ENCODE data around the gene FSHR. TPM values are rescaled to one million over a fixed set of nuclear protein-coding genes. Genes with fewer than 3 reads are reported as not detected.

Gene FSHR
- total and polyA plus RNA-seq, 2 of the 8 experiments (the other 6 are each of a cell fraction or from before 2014, with no cell fraction given) = not detected

- no peak overlapping the region for H2BK20ac ChIP-seq (ENCODE audit: low read length)
- CTCF ChIA-PET (ENCODE audit: partially characterized antibody) = interaction anchor here (1.4 kb wide), 1 partner anchor 21 kb away, joined by 3 read pairs; no protein-coding TSS in a partner anchor
Measured at GRCh38 chr2:49189512-49190225, 35.4 kb upstream of the FSHR start.

More at GRCh38 chr2:49189512-49190225, 35.4 kb upstream of the FSHR start:
- H3K27ac ChIP-seq (ENCODE audit: low read depth, low read length) = no peak overlapping the region
- H3K23me2 ChIP-seq (ENCODE audit: low read depth, low read length) = no peaks in the 10 kb centered on the region
- H2BK12ac ChIP-seq (ENCODE audit: low read depth, low read length) = no peak overlapping the region
- no peak overlapping the region for H3K56ac ChIP-seq (replicated peaks; ENCODE audit: insufficient read length, low read depth, low read length)
- H3K79me2 ChIP-seq (ENCODE audit: control insufficient read depth in 1 of 2, insufficient read depth in 2 of 2, low read length in 2 of 2) = no peaks in the 10 kb centered on the region
- H3K14ac ChIP-seq (ENCODE audit: insufficient read length) = no peak overlapping the region
- no peak overlapping the region for H2BK5ac ChIP-seq (ENCODE audit: low read depth, low read length)
- no peaks in the 10 kb centered on the region for H3K36me3 ChIP-seq (ENCODE audit: control insufficient read depth in 2 of 4, insufficient read depth in 4 of 4, low read length in 3 of 4)
- H3K23ac ChIP-seq (ENCODE audit: insufficient read length) = no peak overlapping the region
- no peak for TF ChIP-seq RBBP5 (IDR thresholded peaks at IDR 0.05; ENCODE audit: borderline replicate concordance, low read depth, low read length)
- TF ChIP-seq CBX5 (IDR thresholded peaks at IDR 0.05; ENCODE audit: low read depth, low read length) = no peak
- no peak for TF ChIP-seq TBP (IDR thresholded peaks at IDR 0.05; ENCODE audit: low read depth, low read length)
- no peak for TF ChIP-seq RNF2 (IDR thresholded peaks at IDR 0.05; ENCODE audit: borderline replicate concordance, low read depth, low read length, missing control alignments, poor library complexity, severe bottlenecking)
- no peak for TF ChIP-seq SRF (IDR thresholded peaks at IDR 0.05; ENCODE audit: low read depth, low read length)
- TF ChIP-seq CREB1 (IDR thresholded peaks at IDR 0.05) = no peak
- H4K8ac ChIP-seq (ENCODE audit: extremely low read depth, insufficient read depth, low read length) = no peak overlapping the region
- no peaks in the 10 kb centered on the region for H3K27me3 ChIP-seq (replicated peaks in 1 of 4; ENCODE audit: control insufficient read depth in 3 of 4, extremely low read depth in 1 of 4, insufficient read depth in 3 of 4, low read length in 3 of 4)
- no peaks in the 10 kb centered on the region for H3K9me3 ChIP-seq (ENCODE audit: insufficient read depth in 2 of 2, low read depth in 1 of 2, low read length in 1 of 2)
- no peak overlapping the region for H4K5ac ChIP-seq (ENCODE audit: insufficient read length, low read depth, low read length)
- no peaks in the 10 kb centered on the region for H3K79me1 ChIP-seq (ENCODE audit: low read depth, low read length)
- no peak overlapping the region for H3K4me3 ChIP-seq (ENCODE audit: extremely low read depth in 1 of 4, insufficient read depth in 2 of 4, low read depth in 3 of 4, low read length in 4 of 4)
- no peak overlapping the region for H2AK5ac ChIP-seq (ENCODE audit: low read depth, low read length)
- POLR2A ChIA-PET (ENCODE audit: partially characterized antibody) = no interaction called here
- H4K20me1 ChIP-seq (replicated peaks in 1 of 2; ENCODE audit: control insufficient read depth in 1 of 2, insufficient read depth in 2 of 2, low read length in 2 of 2) = no peaks in the 10 kb centered on the region
- 87% methylated on average over 4 of the region's 4 CpGs; no CpG with 5 or more reads in 1 of the 2 experiments for WGBS, 2 experiments (ENCODE audit: extremely low coverage in 1 of 2, insufficient coverage in 1 of 2, insufficient read length in 1 of 2, insufficient replicate concordance in 2 of 2, low coverage in 1 of 2, low lambda C conversion rate in 2 of 2, missing lambda C conversion rate in 1 of 2)
- no peak overlapping the region for H2BK120ac ChIP-seq (replicated peaks; ENCODE audit: low read depth, low read length)
- FAIRE-seq (no peak), DNase-seq (ENCODE audit: low read depth in 1 of 2, low spot score in 2 of 2) (no peak)
- H3K4me2 ChIP-seq (ENCODE audit: insufficient read depth in 1 of 2, low read depth in 2 of 2, low read length in 2 of 2) = no peak overlapping the region
- no peak overlapping the region for H3K18ac ChIP-seq (ENCODE audit: extremely low read depth, low read length)
- H2BK15ac ChIP-seq (ENCODE audit: low read length) = no peak overlapping the region
- H2AFZ ChIP-seq (ENCODE audit: low read length) = no peak overlapping the region
- H3K4me1 ChIP-seq (replicated peaks in 1 of 4; ENCODE audit: control insufficient read depth in 3 of 4, insufficient read depth in 4 of 4, low read length in 3 of 4) = peaks cover 0 to 3% (median 0%) of the 10 kb centered on the region in 4 experiments; a peak in 1 of 7 replicates
- H3K9ac ChIP-seq (replicated peaks in 1 of 4; ENCODE audit: extremely low read depth in 1 of 4, low read depth in 3 of 4, low read length in 3 of 4) = no peak overlapping the region
- no peak overlapping the region for H4K91ac ChIP-seq (replicated peaks; ENCODE audit: insufficient read length, low read length)
- no peak overlapping the region for H3K4ac ChIP-seq (replicated peaks; ENCODE audit: insufficient read length, low read depth, low read length)
